Activated naive CD8-positive, alpha-beta T cell treated with anti-CD3 and anti-CD28 coated beads, Interleukin-2, amount 50 U/mL, for 16 hours (primary cell): Measurements from ENCODE around the gene RAD51.

Experiments
- DNase-seq: peaks from one replicate; pipeline ENCODE4 v3.0.0-alpha.2; 2020; ENCODE audit warnings: low read depth, low spot score

The RAD51 gene

DNA sequence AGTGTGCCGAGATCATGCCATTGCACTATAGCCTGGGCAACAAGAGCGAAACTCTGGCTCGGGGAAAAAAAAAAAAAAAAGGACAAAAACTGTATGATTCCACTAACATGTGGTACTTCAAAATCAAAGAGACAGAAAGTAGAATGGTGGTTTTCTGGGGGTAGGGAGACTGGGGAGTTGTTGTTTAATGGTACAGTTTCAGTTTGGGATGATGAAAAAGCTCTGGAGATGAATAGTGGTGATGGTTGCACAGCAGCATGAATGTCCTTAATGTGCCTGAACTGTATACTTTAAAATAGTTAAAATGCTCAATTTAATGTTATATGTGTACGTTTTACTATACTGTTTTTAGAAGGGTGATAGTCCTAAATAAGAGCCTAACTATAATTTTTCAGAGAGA, 27.4 kb downstream of the RAD51 start:
- DNase-seq, result no peak

DNA sequence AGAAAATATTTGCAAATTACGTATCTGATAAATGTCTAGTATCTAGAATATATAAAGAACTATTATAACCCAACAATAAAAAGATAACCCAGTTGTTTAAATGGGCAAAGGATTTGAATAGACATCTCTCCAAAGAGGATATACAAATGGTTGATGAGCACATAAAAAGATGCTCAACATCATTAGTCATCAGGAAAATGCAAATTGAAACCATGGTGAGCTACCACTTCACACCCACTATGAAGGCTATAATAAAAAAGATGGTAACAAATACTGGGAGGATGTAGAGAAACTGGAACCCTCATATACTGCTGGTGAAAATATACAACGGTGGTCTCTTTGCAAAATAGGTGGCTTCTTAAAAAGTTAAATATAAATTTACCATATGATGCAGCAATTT, 28.0 kb downstream of the RAD51 start:
- DNase-seq, result no peak

DNA sequence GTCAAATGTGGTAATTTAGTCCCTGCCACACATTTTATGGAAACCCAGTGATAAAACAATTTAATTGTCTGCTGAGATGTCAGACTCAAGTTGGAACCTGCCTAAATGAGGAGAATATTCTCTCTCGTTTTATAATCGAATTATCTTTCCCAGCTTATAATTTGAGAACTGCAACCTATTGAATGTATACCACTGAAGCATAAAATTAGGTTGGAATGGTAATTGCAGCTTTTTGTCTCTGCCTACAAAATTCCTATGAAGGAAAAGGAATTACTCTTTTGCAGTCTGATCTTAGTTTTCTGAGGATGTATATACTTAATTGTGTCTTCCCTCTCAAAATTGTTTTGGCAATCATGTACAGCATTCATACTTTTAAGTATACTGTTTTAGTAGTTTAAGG, 28.9 kb downstream of the RAD51 start:
- DNase-seq, result no peak

DNA sequence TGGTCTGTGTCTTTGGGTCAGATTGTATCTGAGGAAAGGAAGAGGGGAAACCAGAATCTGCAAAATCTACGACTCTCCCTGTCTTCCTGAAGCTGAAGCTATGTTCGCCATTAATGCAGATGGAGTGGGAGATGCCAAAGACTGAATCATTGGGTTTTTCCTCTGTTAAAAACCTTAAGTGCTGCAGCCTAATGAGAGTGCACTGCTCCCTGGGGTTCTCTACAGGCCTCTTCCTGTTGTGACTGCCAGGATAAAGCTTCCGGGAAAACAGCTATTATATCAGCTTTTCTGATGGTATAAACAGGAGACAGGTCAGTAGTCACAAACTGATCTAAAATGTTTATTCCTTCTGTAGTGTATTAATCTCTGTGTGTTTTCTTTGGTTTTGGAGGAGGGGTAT, 36.1 kb downstream of the RAD51 start:
- no peak for DNase-seq

DNA sequence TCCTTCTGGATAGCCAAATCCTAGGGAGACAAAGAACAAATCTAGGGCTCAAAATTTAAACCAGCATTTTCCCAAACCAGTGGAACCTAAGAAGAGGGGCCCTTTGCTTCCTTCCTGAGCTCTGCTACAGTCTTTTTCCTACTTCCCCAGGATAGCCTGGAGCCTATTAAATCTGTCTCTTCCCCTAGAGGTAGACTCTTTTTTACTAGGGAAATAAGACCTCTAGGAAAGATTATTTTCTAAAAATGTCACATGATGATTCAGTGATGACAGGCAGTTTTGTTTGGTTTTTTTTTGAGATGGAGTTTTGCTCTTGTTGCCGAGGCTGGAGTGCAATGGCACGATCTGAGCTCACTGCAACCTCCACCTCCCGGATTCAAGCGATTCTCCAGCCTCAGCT, 41.6 kb downstream of the RAD51 start:
- DNase-seq, result no peak

DNA sequence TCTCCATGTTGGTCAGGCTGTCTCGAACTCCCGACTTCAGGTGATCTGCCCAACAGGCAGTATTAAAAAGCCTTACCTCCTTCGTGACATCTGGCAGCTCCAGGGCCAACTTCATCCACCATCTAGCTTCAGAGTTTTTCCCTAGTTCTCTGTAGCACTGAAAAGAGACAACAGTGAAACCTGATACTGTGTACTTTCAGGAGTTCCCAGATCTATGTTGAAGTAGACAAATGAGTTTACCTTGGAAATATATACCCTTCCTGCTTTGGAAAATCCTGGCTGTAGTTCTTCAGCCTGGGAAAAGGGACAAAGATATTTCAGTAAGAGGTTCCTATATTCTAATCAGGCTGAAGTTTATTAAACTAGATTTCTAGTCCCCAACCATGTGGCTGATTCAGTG, 42.1 kb downstream of the RAD51 start:
- no peak for DNase-seq

DNA sequence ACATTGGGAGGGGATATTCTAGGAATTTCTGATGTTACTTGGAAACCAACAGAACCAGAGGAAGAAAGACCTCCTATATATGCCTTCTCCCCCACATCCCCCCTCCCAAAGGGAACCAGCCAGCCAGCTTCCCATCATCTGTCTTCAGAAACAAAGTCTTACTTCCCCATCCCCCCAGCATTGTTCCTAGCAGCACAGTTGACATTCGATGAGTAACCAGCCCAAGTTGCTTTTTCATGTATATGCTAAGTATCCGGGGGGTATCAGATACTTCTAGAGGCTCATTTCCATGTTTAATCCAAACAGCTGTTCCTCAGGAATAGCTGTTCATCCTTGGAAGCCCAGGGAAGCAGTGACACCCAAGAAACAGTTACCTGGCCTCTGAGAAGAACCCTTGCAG, 44.1 kb downstream of the RAD51 start:
- no peak for DNase-seq

DNA sequence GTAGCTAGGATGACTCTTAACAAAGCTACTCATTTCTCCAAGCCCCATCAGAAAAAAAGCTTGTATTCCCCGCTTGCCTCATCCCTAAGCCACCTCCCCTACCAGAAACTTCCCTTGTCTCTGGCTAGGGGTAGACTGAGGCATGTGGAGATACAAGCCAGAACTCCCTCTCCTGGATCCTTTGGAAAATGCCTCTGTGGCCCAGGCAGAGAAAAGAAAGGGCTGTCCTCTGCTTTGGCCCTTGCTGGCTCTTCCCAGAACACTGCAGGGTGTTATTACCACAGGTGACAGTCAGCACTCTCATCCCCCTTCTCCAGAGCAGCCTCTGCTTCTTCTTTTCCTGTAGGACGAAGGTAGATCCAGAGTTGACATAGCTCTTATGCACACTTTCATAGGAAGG, 44.9 kb downstream of the RAD51 start:
- no peak for DNase-seq

DNA sequence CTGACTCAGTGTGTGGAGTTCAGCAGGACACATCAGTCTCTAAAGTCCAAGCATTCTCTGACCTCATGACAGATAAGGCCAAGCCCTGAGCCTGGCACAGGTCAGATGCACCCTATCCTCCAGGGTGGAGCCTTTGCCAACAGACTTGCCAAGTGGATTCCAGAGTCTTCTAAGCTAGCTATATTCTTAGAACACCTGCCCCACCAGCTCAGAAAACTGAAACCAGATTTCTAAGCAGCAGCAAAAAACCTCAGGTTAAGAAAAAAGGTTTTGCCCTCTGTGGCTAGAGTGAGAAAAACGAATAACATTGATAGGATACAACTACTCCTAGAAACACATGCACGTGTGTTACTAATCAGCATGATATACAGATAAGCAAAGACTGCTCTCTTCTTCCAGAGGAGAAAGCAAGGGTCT, 48.5 kb downstream of the RAD51 start:
- DNase-seq, result no peak

DNA sequence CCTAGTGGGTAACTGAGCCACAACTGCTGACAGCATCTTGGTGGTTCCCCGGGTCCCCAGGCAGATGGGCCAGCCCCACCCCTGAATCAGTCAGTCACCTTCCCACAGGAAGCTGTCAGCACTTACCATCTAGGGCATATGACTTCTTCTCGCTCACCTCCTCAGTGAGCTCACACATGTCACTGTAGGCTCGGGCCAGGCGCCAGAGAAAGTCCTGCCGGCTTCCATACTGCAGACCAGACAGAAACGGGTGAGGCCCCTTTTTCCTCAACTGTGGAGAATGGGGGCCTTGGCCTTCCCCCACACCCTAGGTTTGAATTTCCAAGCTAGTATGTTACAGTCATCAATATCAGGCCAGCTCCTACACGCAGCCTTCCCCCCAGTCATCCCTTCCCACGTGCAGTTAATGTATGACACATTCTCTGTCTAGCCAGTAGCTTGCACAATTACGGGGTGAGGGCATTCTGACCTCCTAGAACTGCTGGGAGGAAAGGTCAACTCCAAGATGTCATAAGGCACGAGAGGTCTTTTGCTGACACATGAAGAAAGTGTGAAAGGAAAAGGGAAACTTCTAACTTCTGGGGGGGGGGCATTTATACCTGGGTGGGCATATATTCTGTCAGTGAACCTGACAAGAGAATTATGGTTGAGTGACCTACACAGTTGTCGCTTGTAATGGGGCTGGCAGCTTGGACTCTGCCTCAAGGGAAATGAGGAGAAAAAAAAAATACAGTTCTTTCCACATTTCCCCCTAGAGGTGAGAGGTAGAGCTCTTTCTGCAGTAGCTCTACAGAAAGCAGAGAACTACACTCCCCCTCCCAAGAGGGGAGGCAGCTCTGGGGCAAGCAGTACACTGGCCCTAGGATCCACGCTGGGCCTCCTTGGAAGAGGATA, 49.2 kb downstream of the RAD51 start:
- DNase-seq, result no peak

DNA sequence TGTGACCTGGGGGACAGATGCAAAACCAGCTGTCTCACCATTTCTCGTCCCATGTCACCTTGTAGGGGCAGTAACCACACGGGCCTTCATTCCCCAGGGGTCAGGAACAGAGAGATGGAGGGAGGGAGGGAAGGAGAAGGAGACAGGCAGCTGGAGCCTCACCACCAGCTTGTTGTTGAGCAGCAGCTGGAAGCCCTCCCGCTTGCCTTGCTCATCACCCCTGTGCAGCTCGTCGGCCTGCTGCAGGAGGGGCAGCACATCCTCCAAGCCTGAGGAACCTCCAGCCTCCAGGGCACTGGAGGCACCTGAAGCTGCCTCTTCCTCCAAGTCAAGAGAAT, 49.8 kb downstream of the RAD51 start:
- DNase-seq, result no peak

DNA sequence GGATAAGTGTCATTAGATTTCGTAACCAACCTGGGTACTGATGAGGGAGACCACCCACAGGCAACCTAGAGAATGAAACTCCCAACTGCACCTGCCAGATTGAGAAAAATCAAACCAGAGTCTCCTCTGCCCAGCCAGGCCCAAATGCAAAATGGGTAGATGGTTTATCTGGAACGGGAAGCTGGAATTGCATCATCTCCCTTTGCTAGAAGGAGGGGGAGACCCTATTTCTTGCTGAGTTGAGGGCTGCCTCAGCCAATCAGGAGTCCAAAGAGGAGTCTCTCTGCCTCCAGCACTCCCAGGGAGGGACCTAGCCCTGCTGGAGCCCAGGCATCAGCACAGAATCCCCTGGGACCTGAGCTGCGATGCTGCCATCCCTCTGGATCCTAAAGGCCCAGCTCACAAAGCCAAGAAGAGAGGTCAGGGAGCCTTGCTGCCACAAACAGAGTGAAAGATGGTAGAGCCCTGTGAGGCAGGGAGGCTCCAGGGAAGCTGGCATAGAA, 52.0 kb downstream of the RAD51 start:
- no peak for DNase-seq

DNA sequence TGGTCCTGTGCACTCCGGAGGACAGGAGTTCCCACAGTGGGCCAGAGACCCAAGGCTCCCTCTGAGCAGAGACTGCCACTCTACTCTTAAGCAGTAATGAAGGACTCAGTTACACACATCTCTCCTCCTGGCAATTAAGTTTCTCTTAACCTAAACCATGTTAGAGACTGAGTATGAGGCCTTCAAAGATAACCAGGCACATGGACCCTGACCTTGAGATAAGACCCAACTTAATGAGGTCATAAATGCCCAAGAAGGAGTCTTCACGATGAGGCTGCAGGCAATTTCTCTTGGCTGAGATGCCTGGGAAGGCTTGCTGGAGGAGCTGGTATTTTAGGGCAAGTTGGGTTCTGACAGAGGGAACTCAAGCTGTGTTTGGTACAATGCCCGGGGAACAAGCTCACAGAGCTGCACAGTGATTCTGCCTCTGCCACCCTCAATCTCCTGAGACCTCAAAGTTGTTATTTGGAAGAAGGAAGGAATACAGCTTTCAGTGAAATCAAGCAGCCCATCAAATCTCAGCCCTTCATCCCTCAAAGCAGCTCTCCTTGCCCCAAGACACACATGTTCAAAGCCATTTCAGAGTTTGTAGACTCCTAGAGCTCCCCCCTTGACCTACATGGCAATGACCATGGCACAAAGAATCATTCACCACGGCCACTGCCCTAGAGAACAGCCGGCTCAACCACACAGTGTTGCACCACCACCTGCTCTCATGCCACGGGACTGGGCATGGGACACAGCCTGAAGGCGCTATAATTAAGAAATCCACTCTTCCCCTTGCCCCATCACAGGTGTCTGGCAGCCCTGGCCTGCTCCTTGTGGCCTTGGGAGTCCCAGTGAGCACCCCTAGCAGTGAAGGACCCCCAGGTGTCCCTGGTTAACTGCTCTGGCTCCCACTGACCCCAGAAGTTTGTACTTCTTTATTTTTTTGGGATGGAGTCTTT, 53.0 kb downstream of the RAD51 start:
- no peak for DNase-seq

DNA sequence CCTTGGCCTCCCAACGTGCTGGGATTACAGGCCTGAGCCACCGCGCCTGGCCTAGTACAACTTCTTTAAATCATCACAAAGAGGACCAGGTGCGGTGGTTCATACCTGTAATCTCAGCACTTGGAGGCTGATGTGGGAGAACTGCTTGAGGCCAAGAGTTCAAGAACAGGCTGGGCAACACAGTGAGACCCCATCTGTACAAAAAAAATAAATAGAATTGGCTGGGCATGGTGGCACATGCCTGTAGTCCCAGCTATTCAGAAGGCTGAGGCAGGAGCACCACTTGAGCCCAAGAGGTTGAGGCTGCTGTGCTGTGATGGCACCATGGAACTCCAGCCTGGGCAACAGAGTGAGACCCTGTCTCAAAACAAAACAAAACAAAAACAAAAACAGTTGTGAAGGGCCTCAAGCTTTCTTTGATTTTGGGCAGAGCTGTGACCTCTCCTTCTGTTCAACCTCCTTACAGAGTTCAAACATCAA, 54.2 kb downstream of the RAD51 start:
- no peak for DNase-seq

DNA sequence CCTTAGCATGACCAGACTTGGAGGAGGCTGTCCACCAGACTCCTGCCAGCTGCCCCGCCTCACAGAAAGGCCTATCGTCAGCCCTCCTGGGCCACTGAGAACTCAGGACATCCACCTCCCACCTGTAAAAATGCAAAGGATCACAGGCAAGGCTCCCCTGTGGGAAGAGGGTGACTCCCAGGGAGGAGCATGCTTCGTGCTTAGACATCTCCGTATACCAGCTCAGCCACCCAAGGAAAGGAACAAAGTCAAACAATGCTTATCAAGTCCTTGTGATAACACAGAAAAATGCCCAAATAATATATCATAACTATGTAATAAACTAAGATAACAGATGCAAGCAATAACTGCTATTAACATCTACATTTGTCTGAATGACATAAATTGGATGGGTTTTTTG, 55.9 kb downstream of the RAD51 start:
- DNase-seq, result no peak

DNA sequence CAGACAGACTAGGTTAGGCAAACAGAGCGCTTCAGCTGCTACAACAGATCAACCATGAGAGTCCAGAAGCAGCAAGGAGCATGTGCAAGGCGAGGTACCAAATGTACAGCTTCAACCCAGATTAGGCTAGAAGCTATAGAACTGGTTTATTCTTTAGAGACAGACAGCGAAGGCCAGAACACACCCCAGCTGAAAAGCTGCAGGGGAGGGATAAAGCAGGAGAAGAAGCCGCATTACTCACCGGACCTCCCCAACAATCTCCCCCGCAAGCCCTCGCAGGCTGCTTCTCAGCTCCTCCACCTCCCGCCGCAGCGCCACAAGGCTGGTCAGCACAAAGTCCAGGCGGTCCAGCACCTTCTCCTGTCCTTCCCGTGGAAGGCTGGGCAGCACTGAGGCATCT, 56.8 kb downstream of the RAD51 start:
- no peak for DNase-seq

DNA sequence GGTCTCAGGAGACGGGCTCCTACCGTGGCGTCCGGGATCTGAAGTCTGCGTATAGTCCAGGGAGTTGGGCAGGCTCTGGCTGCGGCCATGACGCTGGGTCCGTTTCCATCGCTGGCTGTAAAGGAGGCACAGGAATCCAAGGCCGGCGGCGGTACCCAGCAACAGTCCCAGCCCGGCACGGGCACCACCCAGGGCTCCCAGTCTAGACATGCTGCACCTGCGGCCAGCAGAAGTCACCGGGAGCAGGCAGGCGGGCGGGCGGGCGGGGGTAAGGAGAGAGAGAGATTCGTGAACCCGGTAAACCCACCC, 59.6 kb downstream of the RAD51 start:
- DNase-seq, result no peak

DNA sequence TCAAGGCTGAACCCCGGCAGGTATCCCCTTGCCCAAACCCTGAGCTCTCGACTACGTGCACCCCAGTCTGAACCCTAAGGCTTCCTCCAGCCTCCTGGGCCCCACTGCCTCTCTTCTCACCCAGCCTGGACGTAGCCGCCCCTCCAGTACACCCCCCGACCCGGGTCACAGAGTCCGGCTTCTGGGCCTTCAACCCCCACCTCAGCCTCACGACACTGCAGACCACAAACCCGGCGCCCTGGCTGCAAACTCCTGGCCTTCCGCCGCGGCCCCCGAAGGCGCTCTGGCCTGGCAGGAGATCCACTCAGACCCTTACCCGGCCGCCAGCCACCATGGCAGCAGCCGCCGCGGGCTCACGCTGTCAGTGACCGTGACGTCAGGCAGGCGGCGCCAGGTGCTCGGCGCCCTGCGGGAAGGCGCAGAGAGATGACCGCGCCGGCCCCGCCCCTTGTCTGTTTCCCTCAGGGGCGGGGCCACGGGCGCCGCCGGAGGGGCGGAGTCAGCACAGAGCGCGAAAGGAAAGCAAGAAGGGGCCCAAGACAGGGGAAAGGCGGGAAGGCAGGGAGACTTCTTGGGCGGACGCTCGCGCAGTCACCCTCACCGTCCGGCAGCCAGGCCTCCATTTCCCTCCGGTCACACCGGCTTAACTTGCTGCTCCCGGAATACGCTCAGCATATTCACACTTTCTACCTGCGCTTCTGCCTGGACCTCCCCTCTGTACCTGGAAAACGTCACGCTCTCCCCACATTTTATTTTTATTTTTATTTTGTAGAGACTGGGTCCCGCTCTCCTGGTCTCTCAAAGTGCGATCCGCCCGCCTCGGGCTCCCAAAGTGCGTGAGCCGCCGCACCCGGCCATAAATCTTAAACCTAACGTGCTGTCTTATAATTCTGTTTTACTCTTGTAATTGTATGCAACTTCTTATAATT, 60.2 kb downstream of the RAD51 start, which contains the start of gene RMDN3:
Gene RMDN3, minus strand, starts transcription at position 372 of the 929 bp plus-strand sequence. CDS start 471 bp downstream, outside the sequence.
- peak; percentile 87 for DNase-seq

DNA sequence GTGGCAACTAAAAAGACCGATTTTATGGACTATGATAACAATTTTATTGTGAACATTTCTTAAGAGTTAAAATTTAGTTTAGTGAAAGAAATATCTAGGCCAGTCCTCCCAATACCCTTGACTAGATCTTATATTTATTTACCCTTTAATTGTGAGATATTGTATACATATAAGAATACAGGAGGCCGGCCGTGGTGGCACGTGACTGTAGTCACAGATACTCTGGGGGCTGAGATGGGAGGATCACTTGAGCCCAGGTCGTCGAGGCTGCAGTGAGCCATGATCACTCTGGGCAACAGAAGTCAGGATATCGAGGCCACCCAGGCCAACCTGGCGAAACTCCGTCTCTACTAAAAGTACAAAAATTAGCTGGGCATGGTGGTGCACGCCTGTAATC, 60.8 kb downstream of the RAD51 start:
- no peak for DNase-seq

DNA sequence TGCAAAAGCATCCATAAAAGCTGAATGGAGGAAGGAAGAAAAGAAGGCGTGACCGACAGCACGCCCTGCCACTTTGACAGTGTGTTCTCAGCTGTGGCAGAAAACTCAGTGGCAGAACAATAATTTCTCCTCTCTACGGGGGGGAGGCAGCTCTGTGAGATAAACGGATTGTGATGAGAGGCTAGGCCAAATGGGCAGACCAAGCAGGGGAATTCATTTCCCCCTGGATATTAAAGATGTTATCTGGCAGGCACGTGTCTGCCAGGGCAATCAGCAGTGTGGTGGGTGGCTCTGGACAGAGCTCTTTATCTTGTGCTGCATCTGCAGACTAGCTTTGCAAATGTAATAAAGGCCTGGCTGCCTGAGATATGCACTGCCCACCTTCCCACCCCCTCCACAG, 62.0 kb downstream of the RAD51 start:
- DNase-seq, result no peak

DNA sequence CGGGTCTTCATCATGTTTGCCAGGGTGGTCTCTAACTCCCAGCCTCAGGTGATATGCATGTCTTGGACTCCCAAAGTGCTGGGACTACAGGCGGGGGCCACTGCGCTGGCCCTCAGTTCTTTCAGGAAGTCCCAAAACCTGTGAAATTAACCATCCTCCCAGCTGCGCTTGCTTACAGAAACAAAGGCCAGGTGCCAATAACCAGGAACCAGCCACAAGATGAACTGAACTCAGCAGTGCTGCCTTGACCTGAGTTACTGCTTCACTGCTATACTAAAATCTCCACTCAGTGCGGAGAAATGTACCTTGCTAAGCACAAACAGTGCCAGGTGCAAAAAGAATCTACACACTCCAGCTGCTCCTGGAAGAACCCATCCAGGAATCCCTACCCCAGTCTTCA, 65.0 kb downstream of the RAD51 start:
- DNase-seq, result no peak
